Dermis blood vessel endothelial cell (primary cell): ENCODE data around the gene MYH11. TPM values are rescaled to one million over a fixed set of nuclear protein-coding genes. Genes with fewer than 3 reads are reported as not detected.
"Not testable (repeated sequence)": the region's sequence is repeated elsewhere in the genome, so short reads cannot be mapped to it uniquely, and the experiment has no call there.

Experiments used
- DNase-seq: peaks from one replicate; pipeline ENCODE4 v3.0.0; 2010
- total RNA-seq: library from RNA; depleted of rRNA; stranded (reverse); fragments of >200 nt; gene quantifications from 2 replicates; pipeline ENCODE4 v1.2.3, GENCODE V29; 2014

MYH11 gene
- total RNA-seq, 1 donor from 2014 or later: not detected

DNA sequence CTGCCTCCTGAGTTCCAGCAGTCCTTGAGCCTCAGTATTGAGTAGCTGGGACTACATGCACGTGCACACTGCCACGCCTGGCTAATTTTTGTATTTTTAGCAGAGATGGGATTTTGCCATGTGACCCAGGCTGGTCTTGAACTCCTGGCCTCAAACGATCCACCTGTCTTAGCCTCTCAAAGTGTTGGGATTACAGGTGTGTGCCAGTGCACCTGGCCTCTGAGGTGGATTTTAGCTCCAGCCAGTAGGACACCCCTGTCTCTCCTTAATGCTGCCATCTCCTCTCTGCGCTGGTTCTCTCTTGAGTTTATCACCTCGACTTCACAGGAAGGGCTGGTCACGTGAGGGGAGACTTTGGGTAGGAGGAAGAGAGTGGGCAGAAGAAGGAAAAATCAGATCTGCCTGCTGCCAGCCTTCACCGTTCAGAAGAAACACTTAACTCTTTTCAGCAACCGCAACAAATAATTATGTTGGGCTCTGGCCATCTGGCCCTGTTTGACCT is 151.7 kb downstream of the MYH11 start:
- DNase-seq: no peak

DNA sequence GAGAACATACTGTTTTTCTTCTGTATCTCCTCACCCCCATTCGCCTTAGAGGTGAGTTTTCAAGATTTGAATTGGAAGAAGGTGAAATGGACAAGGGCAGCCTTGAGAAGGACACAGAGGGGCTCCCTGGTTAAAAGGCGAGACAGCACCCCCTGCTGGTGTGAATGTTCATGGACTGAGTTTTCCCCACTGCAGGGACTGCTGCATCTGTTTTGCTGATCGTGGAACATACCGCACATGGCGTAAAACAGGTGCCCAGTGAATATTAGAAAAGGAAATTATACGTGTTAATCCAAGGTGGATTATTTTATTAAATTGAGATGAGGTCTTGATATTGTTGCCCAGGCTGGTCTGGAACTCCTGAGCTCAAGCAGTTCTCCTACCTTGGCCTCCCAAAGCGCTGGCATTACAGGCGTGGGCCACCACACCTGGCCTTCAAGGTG is 152.3 kb downstream of the MYH11 start:
- peak; percentile 89 for DNase-seq

DNA sequence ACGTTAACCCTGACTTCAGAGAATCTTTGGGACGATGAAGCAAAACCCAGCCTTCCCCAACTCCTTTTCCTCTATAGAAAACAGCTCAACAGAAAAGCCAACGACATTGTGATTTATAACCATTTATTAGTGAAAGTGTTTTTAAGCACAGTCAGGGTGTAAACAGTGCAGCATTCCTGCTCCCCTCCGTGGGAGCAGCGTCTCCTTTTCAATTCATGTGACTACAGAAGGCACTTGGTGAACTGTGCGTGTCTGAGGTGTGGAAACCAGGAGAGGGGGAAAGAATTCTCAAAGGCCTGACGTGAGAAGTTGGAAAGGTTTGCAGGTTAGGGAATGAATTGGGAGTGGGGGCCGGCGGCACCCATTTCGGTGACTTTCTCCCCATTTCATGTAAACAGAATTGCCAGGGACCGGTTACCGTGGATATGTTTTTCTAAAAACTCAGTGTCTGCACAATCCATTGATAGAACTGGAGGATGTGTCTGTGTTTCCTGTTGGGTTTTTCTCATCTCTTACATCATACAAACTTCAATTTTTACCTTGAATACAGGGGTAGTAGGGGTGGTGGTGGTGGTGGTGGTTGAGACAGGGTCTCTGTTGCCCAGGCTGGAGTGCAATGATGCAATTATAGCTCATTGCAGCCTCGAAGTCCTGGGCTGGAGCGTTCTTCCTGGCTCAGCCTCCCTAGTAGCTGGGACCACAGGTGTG is 153.6 kb downstream of the MYH11 start:
- DNase-seq: no peak

DNA sequence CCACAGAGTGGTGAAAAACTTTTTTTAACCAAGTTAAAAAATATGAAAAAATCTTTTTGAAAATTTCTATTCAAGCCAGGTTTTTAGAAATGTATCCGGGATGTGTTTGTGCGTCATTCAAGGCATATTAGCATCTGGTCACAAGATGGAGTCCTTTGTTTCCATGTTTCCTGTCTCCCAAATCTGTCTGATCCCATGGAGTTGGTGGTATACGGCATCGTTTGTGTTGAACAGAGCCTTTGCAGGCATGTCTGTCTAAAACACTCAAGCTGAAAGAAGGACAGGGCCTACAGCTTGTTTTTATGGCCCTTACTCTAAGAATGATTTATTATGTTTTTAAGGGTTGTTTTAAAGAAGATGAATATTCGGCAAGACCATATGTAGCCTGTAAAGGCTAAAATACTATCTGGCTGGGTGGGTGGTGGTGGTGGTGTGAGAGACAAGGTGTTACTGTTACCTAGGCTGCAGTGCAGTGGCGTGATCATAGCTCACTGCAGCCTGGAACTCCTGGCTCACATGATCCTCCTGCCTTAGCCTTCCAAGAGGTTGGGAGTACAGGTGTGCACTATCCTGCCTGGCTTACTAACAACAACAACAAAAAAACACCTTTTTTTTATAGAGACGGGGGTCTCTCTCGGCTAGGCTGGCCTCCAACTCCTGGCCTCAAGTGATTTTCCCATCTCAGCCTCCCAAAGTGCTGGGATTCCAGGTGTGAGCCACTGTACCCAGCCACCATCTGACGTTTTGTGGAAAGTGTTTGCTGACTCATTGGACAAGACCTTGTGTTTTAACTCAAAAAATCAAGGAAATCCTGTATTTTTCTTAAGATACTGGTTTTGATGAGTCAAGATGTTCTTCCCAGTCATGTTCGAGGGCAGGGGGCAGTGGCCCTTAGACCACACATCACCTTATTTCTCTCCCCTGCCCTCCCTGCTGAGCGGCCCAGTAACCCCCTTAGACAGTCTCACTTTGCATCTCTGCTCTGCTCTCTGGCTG is 154.6 kb downstream of the MYH11 start:
- peak; percentile 24 for DNase-seq

DNA sequence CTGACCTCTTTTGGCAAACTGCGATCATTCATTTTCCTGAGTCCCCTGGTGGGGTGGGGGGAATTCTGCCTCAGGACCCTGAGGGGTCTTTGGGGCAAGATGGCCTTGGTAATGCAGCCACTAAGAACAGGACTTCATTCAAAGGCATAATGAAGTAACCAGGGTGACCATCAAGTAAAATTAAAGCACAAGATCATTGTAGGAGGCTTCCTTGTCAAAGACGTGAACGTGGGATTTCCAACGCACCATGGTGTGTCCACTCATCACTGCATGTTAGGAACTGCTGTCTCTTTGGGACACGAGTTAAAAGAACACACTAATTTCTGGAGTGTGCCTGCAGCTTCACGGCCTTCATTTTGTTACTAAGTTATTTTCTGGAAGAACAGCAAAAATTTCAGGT is 155.5 kb downstream of the MYH11 start:
- DNase-seq: no peak

DNA sequence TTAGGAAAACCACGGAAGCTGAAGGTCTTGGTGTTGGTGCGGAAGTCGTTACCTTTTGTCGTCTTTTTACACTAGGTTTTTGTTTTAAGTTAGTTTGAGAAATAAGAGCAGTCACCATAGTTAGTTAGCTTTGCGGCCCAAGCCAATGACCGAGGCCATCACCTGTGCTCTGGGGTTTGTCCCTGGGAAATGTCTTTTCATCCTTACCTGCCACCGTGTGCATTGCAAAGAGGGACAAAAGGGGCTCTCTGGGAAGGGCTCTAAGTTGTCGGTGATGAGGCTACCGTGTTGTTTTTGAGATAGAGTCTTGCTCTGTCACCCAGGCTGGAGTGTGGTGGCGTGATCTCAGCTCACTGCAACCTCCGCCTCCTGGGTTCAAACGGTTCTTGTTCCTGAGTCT is 157.0 kb downstream of the MYH11 start:
- DNase-seq: no peak

DNA sequence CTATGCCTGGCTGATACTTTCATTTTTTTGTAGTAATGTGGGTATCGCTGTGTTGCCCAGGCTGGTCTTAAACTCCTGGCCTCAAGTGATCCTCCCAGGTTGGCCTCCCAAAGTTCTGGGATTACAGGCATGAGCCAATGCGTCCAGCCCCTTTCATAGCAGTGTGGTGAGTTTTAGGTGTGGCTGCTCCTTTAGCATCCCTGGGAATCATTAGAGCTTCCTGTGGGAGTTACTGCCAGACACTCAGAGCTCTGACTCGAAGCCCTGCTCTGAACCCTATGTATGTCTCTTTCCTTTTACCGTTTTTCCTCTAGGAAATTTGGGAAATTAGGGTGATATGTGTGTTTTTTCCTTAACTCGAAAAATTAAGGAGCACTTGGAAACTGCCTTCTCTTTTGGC is 162.3 kb downstream of the MYH11 start:
- no peak for DNase-seq

DNA sequence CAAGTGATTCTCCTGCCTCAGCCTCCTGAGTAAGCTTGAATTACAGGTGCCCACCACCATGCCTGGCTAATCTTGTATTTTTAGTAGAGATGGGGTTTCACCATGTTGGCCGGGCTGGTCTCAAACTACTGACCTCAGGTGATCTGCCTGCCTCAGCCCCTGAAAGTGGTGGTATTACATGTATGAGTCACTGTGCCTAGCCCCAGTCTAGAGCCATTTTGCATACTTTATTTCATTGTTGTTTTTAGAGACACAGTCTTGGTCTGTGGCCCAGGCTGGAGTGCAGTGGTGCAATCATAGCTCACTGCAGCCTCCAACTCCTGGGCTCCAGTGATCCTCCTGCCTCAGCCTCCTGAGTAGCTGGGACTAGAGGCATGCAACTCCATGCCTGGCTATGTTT is 164.3 kb downstream of the MYH11 start:
- not testable (repeated sequence) for DNase-seq

DNA sequence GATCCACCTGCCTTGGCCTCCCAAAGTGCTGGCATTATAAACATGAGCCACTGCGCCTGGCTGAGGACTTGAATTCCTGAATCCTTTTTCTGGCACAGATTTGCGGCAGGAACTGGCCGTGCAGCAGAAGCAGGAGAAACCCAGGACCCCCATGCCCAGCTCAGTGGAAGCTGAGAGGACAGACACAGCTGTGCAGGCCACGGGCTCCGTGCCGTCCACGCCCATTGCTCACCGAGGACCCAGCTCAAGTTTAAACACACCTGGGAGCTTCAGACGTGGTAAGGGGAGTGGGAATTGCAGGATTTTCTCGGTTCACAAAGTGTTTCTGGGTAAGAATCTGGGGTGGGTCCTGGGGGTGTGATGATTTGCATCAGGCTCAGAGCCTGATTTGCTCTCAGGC is 165.8 kb downstream of the MYH11 start:
- DNase-seq: no peak

DNA sequence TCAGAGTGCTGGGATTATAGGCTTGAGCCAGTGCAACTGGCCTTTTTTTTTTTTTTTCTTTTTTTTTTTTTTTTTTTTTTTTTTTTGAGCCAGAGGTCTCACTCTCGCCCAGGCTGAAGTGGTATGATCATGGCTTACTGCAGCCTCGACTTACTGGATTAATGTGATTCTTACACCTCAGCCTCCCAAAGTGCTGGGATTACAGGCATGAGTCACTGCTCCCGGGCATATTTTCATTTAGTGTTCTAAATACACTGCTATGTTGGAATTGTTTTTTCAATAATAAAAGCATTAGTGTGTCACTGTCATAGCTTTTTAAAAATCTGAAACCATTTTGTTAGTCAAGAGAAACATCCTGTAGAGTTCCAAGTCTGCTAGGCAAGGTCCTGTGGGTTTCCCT is 166.5 kb downstream of the MYH11 start:
- no peak for DNase-seq

DNA sequence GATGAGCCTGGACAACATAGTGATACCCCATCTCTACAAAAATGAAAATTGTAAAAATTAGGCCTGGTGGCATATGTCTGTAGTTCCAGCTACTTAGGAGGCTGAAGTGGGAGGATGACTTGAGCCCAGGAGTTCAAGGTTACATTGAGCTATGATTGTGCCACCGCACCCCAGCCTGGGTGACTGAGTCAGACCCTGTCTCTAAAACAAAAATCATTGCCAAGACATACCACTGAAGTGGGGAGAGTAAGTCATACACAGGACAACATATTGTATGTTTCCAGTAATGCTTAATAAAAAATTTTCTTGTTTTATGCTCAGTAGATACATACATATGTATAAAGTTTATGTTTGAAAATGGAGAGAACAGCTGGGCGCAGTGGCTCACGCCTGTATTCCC is 167.5 kb downstream of the MYH11 start:
- DNase-seq: no peak

DNA sequence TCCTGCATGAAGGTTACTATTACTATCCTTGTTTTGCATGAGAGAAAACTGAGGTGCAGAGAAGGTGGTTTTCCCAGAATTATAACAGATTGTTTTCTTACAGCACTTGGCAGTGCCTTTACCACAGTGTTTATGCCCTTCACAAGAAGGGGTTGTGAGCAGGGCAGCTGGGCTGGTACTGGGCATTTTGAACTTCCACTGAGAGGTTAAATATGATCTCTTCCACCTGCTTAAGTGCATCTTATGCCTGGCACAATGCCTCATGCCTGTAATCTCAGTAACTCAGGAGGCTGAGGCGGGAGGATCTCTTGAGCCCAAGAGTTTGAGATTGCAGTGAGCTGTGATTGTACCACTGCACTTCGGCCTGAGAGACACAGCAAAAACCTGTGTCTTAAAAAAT is 170.5 kb downstream of the MYH11 start:
- no peak for DNase-seq

DNA sequence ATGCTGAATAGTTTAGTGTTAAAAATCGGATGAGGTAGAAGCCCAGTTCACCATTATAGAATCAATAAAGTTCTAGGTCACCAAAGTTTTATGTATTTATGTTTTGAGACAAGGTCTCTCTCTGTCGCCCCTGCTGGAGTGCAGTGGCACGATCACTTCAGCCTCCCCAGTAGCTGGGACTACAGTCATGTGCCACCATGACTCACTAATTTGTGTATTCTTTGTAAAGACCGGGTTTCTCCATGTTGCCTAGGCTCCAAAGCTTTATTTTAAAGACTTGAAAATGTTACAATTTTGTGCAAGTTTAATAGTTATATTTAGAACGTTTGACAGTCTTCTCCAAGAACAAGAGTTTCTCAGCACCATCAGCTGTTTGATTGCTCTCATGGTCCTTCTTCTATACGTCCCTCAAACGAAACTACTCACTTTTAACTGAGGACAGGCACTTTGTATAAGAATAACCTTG is 174.7 kb downstream of the MYH11 start:
- peak; percentile 88 for DNase-seq

DNA sequence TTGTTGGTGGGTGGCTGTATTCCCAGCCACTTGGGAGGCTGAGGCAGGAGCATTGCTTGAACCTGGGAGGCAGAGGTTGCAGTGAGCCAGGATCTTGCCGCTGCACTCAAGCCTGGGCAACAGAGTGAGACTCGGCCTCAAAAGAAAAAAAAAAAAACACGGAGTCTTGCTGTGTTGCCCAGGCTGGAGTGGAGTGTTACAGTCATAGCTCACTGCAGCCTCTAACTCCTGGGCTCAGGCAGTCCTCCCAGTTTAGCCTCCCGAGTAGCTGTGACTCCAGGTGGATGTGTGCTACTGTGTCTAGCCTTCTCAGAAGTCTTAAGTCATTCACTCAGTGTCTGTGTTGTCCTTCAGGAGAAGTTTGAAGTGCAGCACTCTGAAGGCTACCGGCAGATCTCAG is 179.4 kb downstream of the MYH11 start:
- no peak for DNase-seq

DNA sequence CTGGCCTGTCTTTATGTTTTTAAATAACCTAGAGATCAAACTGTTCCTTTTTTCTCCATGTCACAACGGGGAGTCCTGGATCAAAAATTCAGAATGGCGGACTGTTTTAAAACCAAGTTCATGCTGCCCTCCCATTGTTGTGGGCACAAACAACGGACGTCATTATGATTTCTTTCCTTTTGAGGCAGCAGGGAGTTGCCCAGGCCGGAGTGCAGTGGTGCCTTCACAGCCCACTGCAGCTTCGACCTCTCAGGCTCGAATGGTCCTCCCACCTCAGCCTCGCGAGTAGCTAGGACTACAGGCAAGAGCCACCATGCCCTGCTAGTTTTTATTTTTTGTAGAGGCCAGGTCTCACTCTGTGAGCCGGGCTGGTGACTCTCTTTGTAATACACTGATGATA is 180.3 kb downstream of the MYH11 start:
- no peak for DNase-seq

DNA sequence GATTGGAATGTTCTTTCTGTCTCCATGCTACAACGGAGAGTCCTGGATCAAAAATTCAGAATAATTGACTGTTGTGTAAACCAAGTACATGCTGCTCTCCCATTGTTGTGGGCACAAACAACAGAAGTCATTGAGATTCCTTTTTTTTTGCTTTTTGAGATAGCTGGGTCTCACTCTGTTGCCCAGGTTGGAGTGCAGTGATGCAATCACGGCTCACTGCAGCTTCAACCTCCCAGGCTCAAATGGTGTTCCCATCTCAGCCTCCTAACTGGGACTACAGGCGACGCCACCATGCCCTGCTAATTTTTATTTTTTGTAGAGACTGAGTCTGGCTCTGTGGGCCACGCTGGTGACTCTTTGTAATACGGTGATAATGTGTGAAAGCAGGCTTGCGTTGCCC is 182.3 kb downstream of the MYH11 start:
- no peak for DNase-seq

DNA sequence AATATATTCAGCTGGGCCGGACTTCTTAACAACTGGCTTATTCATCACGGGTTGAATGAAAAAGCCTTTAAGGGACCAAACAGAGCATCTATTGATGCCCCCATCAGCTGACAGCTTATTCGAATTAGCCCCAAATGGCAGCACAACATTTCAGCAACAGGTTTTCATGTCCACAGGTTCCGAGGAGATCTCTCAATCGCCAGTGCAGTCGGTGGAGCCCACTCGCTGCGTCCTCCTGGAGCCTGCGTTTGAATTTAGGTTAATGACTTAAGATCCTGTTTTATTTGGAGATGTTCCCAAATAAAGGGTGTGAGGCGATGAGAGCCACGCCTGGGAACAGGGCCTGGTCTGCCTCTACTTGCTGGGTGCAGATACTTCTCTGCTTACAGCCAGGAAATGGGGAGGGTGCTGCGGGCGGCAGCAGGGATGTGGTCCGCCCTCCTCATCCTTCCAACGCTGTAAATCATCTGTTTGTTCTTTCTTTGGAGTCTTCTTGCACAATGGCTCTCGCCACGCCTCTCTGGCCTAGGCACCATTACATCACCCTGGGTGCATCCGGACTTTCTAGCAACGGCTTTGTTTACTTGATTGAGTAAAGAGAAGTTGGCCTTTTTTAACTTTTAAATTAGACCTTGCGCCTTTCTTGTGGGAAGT is 184.2 kb downstream of the MYH11 start:
- DNase-seq: peak; percentile 96

DNA sequence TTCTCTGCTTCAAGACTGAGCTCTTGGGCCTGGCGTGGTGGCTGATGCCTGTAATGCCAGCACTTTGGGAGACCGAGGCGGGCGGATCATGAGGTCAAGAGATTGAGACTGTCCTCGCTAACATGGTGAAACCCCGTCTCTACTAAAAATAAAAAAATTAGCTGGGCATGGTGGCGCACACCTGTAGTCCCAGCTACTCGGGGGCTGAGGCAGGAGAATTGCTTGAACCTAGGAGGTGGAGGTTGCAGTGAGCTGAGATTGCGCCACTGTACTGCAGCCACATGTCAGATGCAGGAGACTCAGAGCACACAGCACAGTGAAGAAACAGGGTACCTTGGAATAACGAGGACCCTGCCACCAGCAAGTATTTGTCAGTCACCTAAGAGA is 184.7 kb downstream of the MYH11 start:
- not testable (repeated sequence) for DNase-seq

DNA sequence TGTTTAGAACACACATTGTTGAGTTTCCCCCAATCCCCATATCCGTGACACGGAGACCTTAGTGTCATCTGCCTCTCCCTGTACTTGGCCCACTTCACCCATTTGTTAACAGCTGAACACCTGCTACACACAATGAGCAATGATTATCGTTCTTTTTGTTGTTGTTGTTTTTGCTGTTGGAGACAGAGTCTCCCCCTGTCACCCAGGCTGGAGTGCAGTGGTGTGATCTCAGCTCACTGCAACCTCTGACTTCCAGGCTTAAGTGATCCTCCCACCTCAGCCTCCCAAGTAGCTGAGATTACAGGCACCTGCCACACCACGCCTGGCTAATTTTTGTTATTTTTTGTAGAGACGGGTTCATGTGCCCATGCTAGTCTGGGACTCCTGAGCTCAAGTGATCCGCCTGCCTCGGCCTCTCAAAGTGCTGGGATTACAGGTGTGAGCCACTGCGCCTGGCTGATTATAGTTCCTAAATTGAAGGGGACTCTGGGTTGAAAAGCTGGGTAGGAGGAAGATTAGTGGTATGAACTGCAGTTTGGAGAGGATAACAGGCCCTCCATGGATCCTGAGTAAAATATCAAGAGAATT is 185.2 kb downstream of the MYH11 start:
- DNase-seq: no peak

DNA sequence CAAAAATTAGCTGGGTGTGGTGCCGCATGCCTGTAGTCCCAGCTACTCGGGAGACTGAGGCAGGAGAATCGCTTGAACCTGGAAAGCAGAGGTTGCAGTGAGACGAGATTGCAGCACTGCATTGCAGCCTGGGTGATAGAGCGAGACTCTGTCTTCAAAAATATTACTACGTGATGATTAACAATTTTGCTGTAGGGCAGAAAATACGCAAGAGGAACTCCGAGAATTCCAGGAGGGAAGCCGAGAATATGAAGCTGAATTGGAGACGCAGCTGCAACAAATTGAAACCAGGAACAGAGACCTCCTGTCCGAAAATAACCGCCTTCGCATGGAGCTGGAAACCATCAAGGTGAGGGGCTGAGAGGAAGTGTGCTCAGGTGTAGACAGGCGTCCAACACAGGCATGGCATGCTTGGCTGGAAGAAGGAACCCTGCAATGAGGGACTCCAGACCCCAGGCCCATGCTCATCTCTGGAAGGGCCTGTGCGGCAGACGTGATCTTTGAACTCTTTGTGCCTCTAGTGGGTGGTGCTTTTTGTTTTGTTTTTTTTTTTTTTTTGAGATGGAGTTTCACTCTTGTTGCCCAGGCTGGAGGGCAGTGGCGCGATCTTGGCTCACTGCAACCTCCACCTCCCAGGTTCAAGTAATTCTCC is 189.6 kb downstream of the MYH11 start:
- no peak for DNase-seq

DNA sequence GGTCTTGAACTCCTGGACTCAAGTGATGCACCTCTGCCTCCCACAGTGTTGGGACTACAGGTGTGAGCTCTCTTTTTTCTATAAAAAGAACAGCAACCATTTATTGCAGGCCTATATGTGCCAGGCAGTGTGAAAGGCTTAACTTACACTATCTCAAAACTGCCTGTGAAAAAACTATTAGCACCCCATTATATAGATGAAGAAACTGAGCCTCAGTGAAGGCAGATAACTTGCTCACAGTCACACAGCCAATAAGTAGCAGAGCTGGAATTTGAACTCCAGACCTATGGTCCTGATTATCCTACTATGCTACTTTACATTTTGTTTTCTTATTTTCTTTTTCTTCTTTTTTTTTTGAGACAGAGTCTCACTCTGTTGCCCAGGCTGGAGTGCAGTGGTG is 191.7 kb downstream of the MYH11 start:
- DNase-seq: no peak

DNA sequence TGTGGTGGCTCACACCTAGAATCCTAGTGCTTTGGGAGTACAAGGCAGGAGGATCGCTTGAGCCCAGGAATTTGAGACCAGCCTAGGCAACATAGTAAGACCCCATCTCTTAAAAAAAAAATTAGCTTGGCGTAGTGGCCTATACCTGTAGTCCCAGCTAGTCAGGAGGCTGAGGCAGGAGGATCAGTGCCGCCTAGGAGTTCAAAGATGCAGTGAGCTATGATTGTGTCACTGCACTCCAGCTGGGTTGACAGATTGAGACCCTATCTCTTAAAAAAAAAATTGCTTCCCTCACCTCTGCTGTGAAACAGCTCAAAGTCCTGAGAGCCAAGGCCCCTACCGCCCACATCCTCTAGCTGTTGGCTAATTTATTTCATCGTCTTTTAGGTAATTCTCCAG is 196.6 kb downstream of the MYH11 start:
- DNase-seq: no peak
